ENCODE data around the gene ERBIN. TPM values are rescaled to one million over a fixed set of nuclear protein-coding genes. Genes with fewer than 3 reads are reported as not detected.
"Not testable (repeated sequence)": the region's sequence is repeated elsewhere in the genome, so short reads cannot be mapped to it uniquely, and the experiment has no call there.

Gene ERBIN
- total RNA-seq, 1 donor from 2014 or later = 66.6 TPM

GRCh38 chr5:66015196-66015960 lies 89.0 kb downstream of the ERBIN start:
- no peak for TF ChIP-seq CTCF (IDR thresholded peaks at IDR 0.05; ENCODE audit: insufficient read depth, low read length, poor library complexity, severe bottlenecking)
- no peaks in the 10 kb centered on the region for H3K27me3 ChIP-seq (ENCODE audit: control insufficient read depth, insufficient read depth, low read length)
- no peak overlapping the region for H3K4me3 ChIP-seq (ENCODE audit: low read depth, low read length)
- no peaks in the 10 kb centered on the region for H3K36me3 ChIP-seq (ENCODE audit: control insufficient read depth, insufficient read depth, low read length)
- DNase-seq (ENCODE audit: low read depth) = no peak

- no peak for TF ChIP-seq CTCF (IDR thresholded peaks at IDR 0.05; ENCODE audit: insufficient read depth, low read length, poor library complexity, severe bottlenecking)
- no peak for DNase-seq (ENCODE audit: low read depth)
- no peak overlapping the region for H3K4me3 ChIP-seq (ENCODE audit: low read depth, low read length)
- no peaks in the 10 kb centered on the region for H3K27me3 ChIP-seq (ENCODE audit: control insufficient read depth, insufficient read depth, low read length)
- H3K36me3 ChIP-seq (ENCODE audit: control insufficient read depth, insufficient read depth, low read length) = no peaks in the 10 kb centered on the region
Measured at GRCh38 chr5:66021585-66021984, 95.2 kb downstream of the ERBIN start.

- Histone ChIP-seq H3K4me3 (ENCODE audit: low read depth, low read length) (no peak overlapping the region), H3K27me3 (ENCODE audit: control insufficient read depth, insufficient read depth, low read length) (no peaks in the 10 kb centered on the region), H3K36me3 (ENCODE audit: control insufficient read depth, insufficient read depth, low read length) (no peaks in the 10 kb centered on the region)
- no peak for DNase-seq (ENCODE audit: low read depth)
- TF ChIP-seq CTCF (IDR thresholded peaks at IDR 0.05; ENCODE audit: insufficient read depth, low read length, poor library complexity, severe bottlenecking) = no peak
Measured at GRCh38 chr5:66039296-66039695, 112.9 kb downstream of the ERBIN start.

GRCh38 chr5:66039701-66040100 lies 113.3 kb downstream of the ERBIN start:
- H3K4me3 ChIP-seq (ENCODE audit: low read depth, low read length) = no peak overlapping the region
- H3K27me3 ChIP-seq (ENCODE audit: control insufficient read depth, insufficient read depth, low read length) = no peaks in the 10 kb centered on the region
- no peaks in the 10 kb centered on the region for H3K36me3 ChIP-seq (ENCODE audit: control insufficient read depth, insufficient read depth, low read length)
- no peak for DNase-seq (ENCODE audit: low read depth)
- TF ChIP-seq CTCF (IDR thresholded peaks at IDR 0.05; ENCODE audit: insufficient read depth, low read length, poor library complexity, severe bottlenecking) = no peak

GRCh38 chr5:66041627-66042026 lies 115.3 kb downstream of the ERBIN start:
- DNase-seq (ENCODE audit: low read depth) = no peak
- no peaks in the 10 kb centered on the region for H3K36me3 ChIP-seq (ENCODE audit: control insufficient read depth, insufficient read depth, low read length)
- no peak for TF ChIP-seq CTCF (IDR thresholded peaks at IDR 0.05; ENCODE audit: insufficient read depth, low read length, poor library complexity, severe bottlenecking)
- H3K4me3 ChIP-seq (ENCODE audit: low read depth, low read length) = no peak overlapping the region
- H3K27me3 ChIP-seq (ENCODE audit: control insufficient read depth, insufficient read depth, low read length) = no peaks in the 10 kb centered on the region

- DNase-seq (ENCODE audit: low read depth) = no peak
- Histone ChIP-seq H3K27me3 (ENCODE audit: control insufficient read depth, insufficient read depth, low read length) (no peaks in the 10 kb centered on the region), H3K36me3 (ENCODE audit: control insufficient read depth, insufficient read depth, low read length) (no peaks in the 10 kb centered on the region), H3K4me3 (ENCODE audit: low read depth, low read length) (no peak overlapping the region)
- no peak for TF ChIP-seq CTCF (IDR thresholded peaks at IDR 0.05; ENCODE audit: insufficient read depth, low read length, poor library complexity, severe bottlenecking)
Measured at GRCh38 chr5:66057239-66057638, 130.9 kb downstream of the ERBIN start.

GRCh38 chr5:66061320-66061719 lies 134.9 kb downstream of the ERBIN start:
- H3K27me3 ChIP-seq (ENCODE audit: control insufficient read depth, insufficient read depth, low read length); H3K36me3 ChIP-seq (ENCODE audit: control insufficient read depth, insufficient read depth, low read length); H3K4me3 ChIP-seq (ENCODE audit: low read depth, low read length); DNase-seq (ENCODE audit: low read depth): not testable (repeated sequence)

- H3K27me3 ChIP-seq (ENCODE audit: control insufficient read depth, insufficient read depth, low read length); DNase-seq (ENCODE audit: low read depth); H3K36me3 ChIP-seq (ENCODE audit: control insufficient read depth, insufficient read depth, low read length); H3K4me3 ChIP-seq (ENCODE audit: low read depth, low read length): not testable (repeated sequence)
Measured at GRCh38 chr5:66063061-66063460, 136.7 kb downstream of the ERBIN start.

Measured in kidney epithelial cell (primary cell).